SKM-1 (cell line): ENCODE data around the gene GNLY.
"Not testable (repeated sequence)": the region's sequence is repeated elsewhere in the genome, so short reads cannot be mapped to it uniquely, and the experiment has no call there.

Experiments used
- DNase-seq: peaks from one replicate; lab custom pipeline; 2025; ENCODE audit not compliant: unreplicated experiment; lab: John Stamatoyannopoulos, UW

The GNLY gene

GRCh38 chr2:85706599-85707296, 12.6 kb downstream of the GNLY start:
- DNase-seq, result peak; percentile 85

DNA sequence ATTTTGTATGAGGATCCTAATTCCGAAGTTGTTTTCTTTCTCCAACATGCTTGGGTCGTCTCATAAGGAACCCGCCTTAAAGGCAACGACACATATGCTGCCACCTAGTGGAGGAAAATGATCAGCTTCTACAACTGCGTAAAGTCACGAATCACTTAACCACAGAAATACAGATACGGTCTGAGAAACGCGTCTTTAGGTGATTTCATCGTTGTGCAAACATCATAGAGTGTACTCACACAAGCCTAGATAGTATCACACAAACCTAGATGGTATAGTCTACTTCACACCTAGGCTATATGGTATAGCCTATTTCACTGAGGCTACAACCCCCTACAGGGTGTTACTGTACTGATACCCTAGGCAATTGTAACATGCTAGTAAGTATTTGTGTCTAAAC, 13.1 kb downstream of the GNLY start:
- DNase-seq, result peak; percentile 87

- DNase-seq, result no peak
These were observed 14.5 kb downstream of the GNLY start for GRCh38 chr2:85708641-85709040.

GRCh38 chr2:85709401-85709811, 15.2 kb downstream of the GNLY start:
- DNase-seq, result peak; percentile 82

DNA sequence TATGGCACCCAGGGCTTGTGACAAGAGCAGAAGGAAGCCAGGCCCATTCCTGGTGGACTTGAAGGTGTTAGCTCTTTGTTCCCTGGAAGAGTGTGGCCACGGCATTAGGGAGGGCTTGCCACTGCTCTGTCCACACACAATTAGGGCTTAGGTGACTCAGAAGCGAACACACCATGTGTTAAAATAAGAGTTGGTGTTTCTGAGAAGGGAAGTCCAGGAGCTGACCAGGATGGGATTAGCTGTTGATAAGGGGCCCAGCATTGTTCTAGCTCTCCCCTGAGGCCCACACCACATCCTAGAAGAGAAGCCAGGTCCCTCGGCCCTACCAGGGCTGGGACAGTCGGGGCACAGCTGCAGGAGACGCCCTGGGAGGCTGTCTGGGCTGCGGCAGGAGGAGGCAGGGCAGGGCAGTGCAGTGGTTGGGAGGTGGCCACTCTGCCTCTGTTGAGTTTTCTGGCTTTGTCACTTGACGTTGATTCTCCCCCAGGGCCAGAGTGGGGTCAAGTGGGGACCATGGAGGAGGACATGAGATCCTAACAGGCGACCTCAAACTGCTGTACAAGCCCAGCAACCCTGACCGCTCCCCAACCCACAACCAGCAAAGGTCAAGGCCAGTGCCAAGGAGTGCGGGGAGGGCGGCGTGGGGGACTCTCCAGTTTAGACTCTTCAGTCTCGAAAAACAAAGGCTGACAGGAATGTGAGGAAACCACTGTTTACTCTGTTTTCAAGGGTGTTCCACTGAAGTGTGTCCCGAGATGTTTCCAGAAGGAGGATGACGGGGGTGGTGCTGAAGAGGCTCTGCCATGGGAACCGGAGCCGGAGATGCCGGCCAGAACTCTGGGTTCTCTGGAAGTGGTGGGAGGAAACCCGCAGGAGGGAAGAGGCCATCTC, 16.8 kb downstream of the GNLY start:
- no peak for DNase-seq

DNA sequence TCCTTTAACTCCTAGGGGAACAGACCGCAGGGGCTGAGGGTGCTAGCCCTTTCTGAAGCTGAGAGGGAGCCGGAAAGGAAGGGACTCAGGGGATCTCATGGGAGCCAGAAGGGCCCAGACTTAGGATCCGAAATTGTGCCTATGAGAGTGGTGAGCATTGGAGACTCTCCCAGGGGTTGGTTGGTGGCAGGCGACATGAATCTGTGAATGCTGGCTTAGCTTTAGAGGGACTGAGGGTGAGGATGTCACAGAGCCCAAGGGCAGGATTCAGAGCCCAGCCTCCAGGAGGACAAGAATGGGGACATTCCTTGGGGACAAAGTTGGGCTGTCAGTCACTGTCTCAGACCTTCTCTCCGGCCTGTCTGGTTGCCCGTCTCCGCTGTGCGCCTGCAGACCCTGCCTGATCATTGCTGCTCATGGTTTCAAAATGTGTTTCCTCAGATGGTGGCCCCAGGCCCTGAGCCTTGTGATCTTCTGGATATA, 17.5 kb downstream of the GNLY start:
- DNase-seq, result no peak

- DNase-seq, result peak; percentile 49
These were observed 18.2 kb downstream of the GNLY start for GRCh38 chr2:85712336-85712735.

GRCh38 chr2:85712849-85713612, 18.9 kb downstream of the GNLY start:
- DNase-seq, result no peak

GRCh38 chr2:85713836-85714235, 19.7 kb downstream of the GNLY start:
- DNase-seq, result no peak

GRCh38 chr2:85714421-85714820, 20.3 kb downstream of the GNLY start:
- DNase-seq, result not testable (repeated sequence)

DNA sequence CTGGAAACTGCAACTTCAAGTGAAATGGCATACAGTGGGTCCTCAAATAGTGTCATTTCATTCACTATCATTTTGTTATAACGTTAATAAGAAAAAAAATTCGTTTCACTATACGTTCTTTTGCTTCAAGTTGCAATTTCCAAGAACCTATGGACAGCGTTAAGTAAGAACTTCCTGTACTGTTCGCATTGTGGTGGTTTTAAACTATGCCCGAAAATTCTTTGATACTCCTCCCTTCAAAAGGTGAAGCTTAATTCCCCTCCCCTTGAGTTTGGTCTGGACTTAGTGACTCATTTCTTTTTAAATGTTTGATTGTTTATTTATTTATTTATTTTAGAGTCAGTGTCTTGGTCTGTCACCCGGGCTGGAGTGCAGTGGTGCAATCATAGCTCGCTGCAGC, 20.7 kb downstream of the GNLY start:
- no peak for DNase-seq

DNA sequence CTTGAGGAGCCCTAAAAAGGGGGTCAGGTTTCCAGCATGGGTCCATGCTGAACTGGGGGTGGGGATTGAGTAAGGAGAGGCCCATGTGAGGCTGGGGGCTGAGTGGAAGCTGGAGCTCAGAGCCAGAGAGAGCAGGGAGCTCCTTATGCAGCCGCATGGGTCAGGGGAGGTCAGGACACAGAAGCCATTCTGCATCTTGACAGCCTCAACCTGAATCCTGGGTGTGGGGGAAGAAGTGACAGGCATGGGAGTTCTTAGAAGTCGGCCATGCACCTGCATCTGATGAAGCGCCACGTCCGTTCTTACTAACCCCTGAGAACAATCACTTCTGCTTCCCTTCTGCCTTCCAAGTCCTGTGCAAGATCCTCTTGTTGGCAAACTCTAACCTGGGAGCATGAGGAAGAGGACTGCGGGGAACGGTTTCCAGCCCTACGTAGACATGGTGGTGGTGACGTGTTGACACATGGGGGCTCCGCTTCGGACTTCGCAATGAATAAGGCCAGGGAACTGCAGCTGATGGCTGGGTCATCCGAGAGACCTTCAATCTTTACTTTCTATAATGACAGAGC, 22.3 kb downstream of the GNLY start:
- no peak for DNase-seq

DNA sequence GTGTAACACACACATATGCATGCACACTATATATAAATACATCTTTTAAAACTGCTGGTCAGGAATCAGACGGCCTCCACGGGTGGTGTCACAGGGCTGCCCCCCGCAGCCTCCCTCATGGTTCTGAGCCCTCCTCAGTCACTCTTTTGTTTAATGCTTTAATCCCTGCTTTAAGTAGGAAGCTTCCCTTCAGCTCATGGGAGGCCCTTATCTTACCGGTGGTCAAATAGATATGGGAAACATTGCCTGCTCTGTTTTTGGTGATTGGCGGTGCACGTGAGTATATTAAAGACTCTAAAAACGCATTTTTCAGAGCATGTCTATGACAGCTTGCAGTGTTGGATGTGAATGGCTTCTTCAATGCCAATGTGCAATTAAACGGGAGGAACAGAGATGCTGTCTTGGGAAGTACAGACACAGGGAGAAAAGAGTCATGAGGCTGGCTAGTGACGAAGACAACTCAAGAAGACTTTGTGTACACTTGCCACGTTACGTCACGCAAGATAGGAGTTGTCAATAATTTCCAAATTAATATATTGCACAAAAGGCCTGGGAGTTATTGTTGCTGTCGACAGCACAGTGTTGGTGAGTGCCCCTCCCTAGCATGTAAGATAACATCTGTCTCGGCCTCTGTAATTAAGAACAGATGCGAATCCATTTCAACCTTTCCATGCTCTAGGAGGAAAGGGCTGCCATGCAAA, 23.3 kb downstream of the GNLY start:
- no peak for DNase-seq

DNA sequence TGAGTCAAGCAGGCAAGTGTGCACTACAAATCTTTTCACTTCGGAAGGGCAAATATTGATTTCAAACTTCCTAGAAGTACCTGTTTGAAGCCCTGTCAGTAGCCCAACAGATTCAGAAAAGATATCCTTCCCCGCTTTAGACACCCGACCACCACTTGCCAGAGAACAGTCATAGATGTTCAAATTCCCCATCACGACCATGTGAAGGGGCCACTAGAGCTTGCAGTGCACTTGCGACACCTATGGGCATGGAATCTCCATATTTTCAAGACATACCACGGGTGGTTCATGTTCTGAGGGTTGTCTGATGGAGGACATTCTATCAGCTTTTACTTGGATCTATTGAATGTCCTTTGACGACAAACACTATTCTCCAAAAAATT, 23.8 kb downstream of the GNLY start:
- no peak for DNase-seq

DNA sequence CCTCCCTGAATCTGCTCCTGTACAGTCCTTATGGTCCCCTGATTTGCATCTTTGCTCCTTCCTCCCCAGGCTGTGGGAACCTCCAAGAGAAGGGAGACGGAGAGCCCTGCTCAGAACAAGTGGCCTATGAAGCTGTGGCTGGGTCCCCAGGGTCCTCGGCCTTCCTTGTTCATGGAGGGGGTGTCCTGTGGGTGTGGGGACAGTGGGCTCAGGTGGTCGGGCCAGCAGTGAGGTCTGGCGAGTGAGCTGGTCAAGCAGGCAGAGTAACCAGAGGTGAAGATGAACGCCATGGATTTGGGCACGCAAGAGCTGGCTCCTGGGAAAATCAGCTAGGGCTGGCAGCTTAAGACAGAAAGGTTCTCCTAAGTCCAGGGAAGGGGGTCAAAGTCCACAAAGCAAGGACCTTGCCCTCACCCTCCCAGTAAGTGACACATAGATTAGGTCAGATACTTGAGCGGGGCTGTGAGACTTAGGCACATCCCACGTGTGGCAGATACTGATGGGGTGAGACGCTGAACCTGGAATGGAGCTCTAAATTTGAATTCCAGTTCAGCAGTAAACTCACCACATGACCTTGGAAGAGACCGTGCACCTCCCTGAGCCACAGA, 24.8 kb downstream of the GNLY start:
- no peak for DNase-seq

GRCh38 chr2:85719609-85720240, 25.6 kb downstream of the GNLY start:
- DNase-seq, result peak; percentile 93

- DNase-seq, result no peak
These were observed 26.4 kb downstream of the GNLY start for GRCh38 chr2:85720533-85720932.

DNA sequence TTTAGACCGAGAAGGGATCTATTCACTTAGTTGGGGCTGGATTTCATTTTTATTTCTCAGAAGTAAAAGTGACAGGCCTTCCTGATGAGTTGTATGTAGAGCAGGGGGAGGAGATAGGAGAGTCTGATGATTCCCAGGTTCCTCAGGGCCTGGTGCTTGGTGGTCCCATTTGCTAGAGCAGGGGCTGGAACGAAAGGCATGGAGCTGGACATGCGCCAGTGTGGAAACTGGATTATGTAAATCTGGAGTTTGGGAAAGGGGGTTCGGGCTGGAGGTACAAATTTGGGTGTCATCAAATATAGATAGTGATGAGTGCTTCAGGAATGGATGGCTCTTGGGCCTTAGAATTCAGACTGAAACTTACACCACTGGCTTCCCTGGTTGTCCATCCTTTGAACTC, 27.5 kb downstream of the GNLY start:
- no peak for DNase-seq

GRCh38 chr2:85722519-85722918, 28.4 kb downstream of the GNLY start:
- no peak for DNase-seq
